MCF 10A (cell line): ENCODE measurements around the gene SLC24A2. TPM values are rescaled to one million over a fixed set of nuclear protein-coding genes. Genes with fewer than 3 reads are reported as not detected.

Experiments
- BruUV-seq: library from RNA; stranded (reverse); fragments of 400-500 nt; replicated peaks from 2 replicates; lab custom pipeline; 2021; lab: Mats Ljungman, UMichigan
- CTCF ChIA-PET: fragments of 300-600 bp; sonication (Branson Sonifier 250); formaldehyde crosslinking; extraction: SDS; loops from one replicate; lab custom pipeline; 2021; ENCODE audit warnings: antibody characterized with exemption, inconsistent platforms; lab: Yijun Ruan, JAX
- POLR2A ChIA-PET: fragments of 300-600, 350-650 bp; sonication (Branson Sonifier 250); formaldehyde crosslinking; extraction: SDS; loops from one replicate; lab custom pipeline; 2020; ENCODE audit warnings: antibody characterized with exemption, inconsistent platforms; lab: Yijun Ruan, JAX
- DNase-seq: peaks from one replicate; pipeline ENCODE4 v3.0.0-alpha.2; 2018; ENCODE audit not compliant: unreplicated experiment
- H3K27ac Mint-ChIP-seq: one replicate; pipeline ENCODE4 v1.8.0; 2022; ENCODE audit warnings: mild to moderate bottlenecking, low read depth, mixed read lengths; ENCODE audit not compliant: unreplicated experiment
- H3K27me3 Mint-ChIP-seq: one replicate; pipeline ENCODE4 v1.8.0; 2022; ENCODE audit warnings: mixed read lengths; ENCODE audit not compliant: insufficient read depth, unreplicated experiment
- H3K36me3 Mint-ChIP-seq: one replicate; pipeline ENCODE4 v1.8.0; 2022; ENCODE audit warnings: mild to moderate bottlenecking, moderate library complexity, mixed read lengths; ENCODE audit not compliant: insufficient read depth, unreplicated experiment
- H3K4me1 Mint-ChIP-seq: one replicate; pipeline ENCODE4 v1.8.0; 2022; ENCODE audit warnings: mixed read lengths; ENCODE audit not compliant: insufficient read depth, unreplicated experiment
- H3K4me3 Mint-ChIP-seq: one replicate; pipeline ENCODE4 v1.8.0; 2022; ENCODE audit warnings: mild to moderate bottlenecking, moderate library complexity, mixed read lengths; ENCODE audit not compliant: unreplicated experiment
- H3K9me3 Mint-ChIP-seq: one replicate; pipeline ENCODE4 v1.8.0; 2022; ENCODE audit warnings: mixed read lengths; ENCODE audit not compliant: unreplicated experiment
- CTCF ChIP-seq: fragments of 200-600 bp; IDR thresholded peaks from one replicate; pipeline ENCODE4 v1.8.0; 2022; ENCODE audit warnings: antibody characterized with exemption, mild to moderate bottlenecking; ENCODE audit not compliant: unreplicated experiment
- intact Hi-C: fragments of 100-400 bp; cut with micrococcal nuclease; formaldehyde crosslinking; loops from 2 replicates; pipeline ENCODE4 v1.14.1; 2022
- total RNA-seq: library from RNA; stranded (reverse); gene quantifications from 2 replicates; pipeline ENCODE4 v1.2.3, GENCODE V29; 2022

SLC24A2 gene
- total RNA-seq, 1 experiment from 2014 or later = not detected

GRCh38 chr9:19816769-19817168 is 27.9 kb upstream of the SLC24A2 start:
- Mint-ChIP-seq H3K27ac (no peak overlapping the region), H3K27me3 (no peaks in the 10 kb centered on the region), H3K4me1 (no peaks in the 10 kb centered on the region), H3K36me3 (no peaks in the 10 kb centered on the region), H3K9me3 (peaks cover 20% of the 10 kb centered on the region), H3K4me3 (no peak overlapping the region)
- POLR2A ChIA-PET = no interaction called here
- no TSS peak for BruUV-seq
- no peak for DNase-seq
- CTCF ChIA-PET = no interaction called here
- TF ChIP-seq CTCF = no peak
- intact Hi-C loops = no loop called here

GRCh38 chr9:19812194-19812593 is 23.4 kb upstream of the SLC24A2 start:
- Mint-ChIP-seq H3K4me1 (peaks cover 5% of the 10 kb centered on the region), H3K4me3 (no peak overlapping the region), H3K36me3 (no peaks in the 10 kb centered on the region), H3K9me3 (peaks cover 12% of the 10 kb centered on the region), H3K27ac (no peak overlapping the region), H3K27me3 (peaks cover 12% of the 10 kb centered on the region)
- ChIA-PET CTCF (no interaction called here), POLR2A (no interaction called here)
- no peak for DNase-seq
- intact Hi-C loops = no loop called here
- no TSS peak for BruUV-seq
- TF ChIP-seq CTCF = no peak

GRCh38 chr9:19809422-19810269 is 20.8 kb upstream of the SLC24A2 start:
- CTCF ChIA-PET = no interaction called here
- BruUV-seq = no TSS peak
- no peak for TF ChIP-seq CTCF
- peaks cover 5% of the 10 kb centered on the region for H3K4me1 Mint-ChIP-seq
- DNase-seq = no peak
- POLR2A ChIA-PET = no interaction called here
- no peak overlapping the region for H3K4me3 Mint-ChIP-seq
- peaks cover 26% of the 10 kb centered on the region for H3K27me3 Mint-ChIP-seq
- H3K27ac Mint-ChIP-seq = no peak overlapping the region
- H3K36me3 Mint-ChIP-seq = no peaks in the 10 kb centered on the region
- intact Hi-C loops = no loop called here
- H3K9me3 Mint-ChIP-seq = no peaks in the 10 kb centered on the region

- no peak for DNase-seq
- intact Hi-C loops = no loop called here
- H3K27ac Mint-ChIP-seq = no peak overlapping the region
- no peaks in the 10 kb centered on the region for H3K36me3 Mint-ChIP-seq
- no peak for TF ChIP-seq CTCF
- no TSS peak for BruUV-seq
- peaks cover 26% of the 10 kb centered on the region for H3K27me3 Mint-ChIP-seq
- H3K4me1 Mint-ChIP-seq = peaks cover 5% of the 10 kb centered on the region
- no peaks in the 10 kb centered on the region for H3K9me3 Mint-ChIP-seq
- no peak overlapping the region for H3K4me3 Mint-ChIP-seq
- POLR2A ChIA-PET = no interaction called here
- CTCF ChIA-PET = no interaction called here
Observed at GRCh38 chr9:19807182-19807892, 18.5 kb upstream of the SLC24A2 start.
